Uterus (tissue), 2 donors: ENCODE measurements around the gene NDN.

Experiments
- POLR2A ChIP-seq, 2 donors: fragments of 450-650 bp; IDR thresholded peaks; one replicate each; pipeline ENCODE4 v1.6.1; 2016; ENCODE audit warnings: antibody characterized with exemption in 2 of 2, mild to moderate bottlenecking in 1 of 2, moderate library complexity in 1 of 2
- TF ChIP-seq, protein P1 (sequence below), 4 experiments: fragments of 200-600 bp in 2 of 4; fragments of 450-650 bp in 2 of 4; sonication (generic) in 2 of 4; IDR thresholded peaks; one replicate each; pipeline ENCODE4 v1.5.1; 2016 to 2019; ENCODE audit warnings: antibody characterized with exemption in 4 of 4, mild to moderate bottlenecking in 2 of 4, moderate library complexity in 1 of 4

DNA sequence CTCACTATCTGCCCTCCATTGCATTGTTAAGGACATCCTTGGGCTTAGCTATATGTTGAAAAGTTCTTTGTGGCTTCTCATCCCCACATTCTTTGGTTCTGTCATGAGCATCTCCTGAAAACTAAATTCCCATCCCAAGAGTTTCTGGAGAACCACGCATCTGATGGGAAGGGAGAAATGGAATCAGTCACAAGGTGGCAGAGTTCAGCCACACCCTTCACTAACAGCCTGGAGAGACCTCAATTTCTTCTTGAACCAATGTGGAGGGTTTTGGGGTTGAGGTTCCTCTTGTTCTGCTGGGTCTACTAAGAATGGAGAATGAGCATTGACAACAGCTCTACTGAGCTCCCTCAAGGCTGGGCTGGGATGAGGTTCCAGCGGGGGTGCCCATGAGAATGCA lies 23.9 kb downstream of the NDN start:
- TF ChIP-seq, protein P1, sequence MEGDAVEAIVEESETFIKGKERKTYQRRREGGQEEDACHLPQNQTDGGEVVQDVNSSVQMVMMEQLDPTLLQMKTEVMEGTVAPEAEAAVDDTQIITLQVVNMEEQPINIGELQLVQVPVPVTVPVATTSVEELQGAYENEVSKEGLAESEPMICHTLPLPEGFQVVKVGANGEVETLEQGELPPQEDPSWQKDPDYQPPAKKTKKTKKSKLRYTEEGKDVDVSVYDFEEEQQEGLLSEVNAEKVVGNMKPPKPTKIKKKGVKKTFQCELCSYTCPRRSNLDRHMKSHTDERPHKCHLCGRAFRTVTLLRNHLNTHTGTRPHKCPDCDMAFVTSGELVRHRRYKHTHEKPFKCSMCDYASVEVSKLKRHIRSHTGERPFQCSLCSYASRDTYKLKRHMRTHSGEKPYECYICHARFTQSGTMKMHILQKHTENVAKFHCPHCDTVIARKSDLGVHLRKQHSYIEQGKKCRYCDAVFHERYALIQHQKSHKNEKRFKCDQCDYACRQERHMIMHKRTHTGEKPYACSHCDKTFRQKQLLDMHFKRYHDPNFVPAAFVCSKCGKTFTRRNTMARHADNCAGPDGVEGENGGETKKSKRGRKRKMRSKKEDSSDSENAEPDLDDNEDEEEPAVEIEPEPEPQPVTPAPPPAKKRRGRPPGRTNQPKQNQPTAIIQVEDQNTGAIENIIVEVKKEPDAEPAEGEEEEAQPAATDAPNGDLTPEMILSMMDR (IDR thresholded peaks at IDR 0.05): no peak
- no peak for TF ChIP-seq POLR2A (IDR thresholded peaks at IDR 0.05)
